GM23338 (cell line): ENCODE data around the gene SMIM33. TPM values are rescaled to one million over a fixed set of nuclear protein-coding genes. Genes with fewer than 3 reads are reported as not detected.
A peak's percentile ranks its signal among the peaks of the same experiment; 100 is the strongest.
"Not testable (repeated sequence)": the region's sequence is repeated elsewhere in the genome, so short reads cannot be mapped to it uniquely, and the experiment has no call there.

Experiments used
- ATAC-seq: fragments of 200-7000 bp; cut with Tn5 transposase; 3 replicates; pipeline ENCODE4 v1.9.1; 2020
- DNase-seq: peaks from one replicate; pipeline ENCODE4 v3.0.0-alpha.2; 2015; ENCODE audit warnings: low spot score
- H2AFZ ChIP-seq: fragments of 200-600 bp; sonication (generic); 2 replicates; pipeline ENCODE4 v1.8.0; 2016; ENCODE audit warnings: antibody characterized with exemption, mild to moderate bottlenecking, moderate library complexity
- H3F3A ChIP-seq: fragments of 200-600 bp; sonication (generic); replicated peaks from 2 replicates; pipeline ENCODE4 v1.8.0; 2017; ENCODE audit warnings: antibody characterized with exemption, mixed run types, low read depth
- H3K27ac ChIP-seq: fragments of 200-600 bp; sonication (generic); 2 replicates; pipeline ENCODE4 v1.6.1; 2016; ENCODE audit warnings: low read depth
- H3K27me3 ChIP-seq: fragments of 200-600 bp; sonication (generic); 2 replicates; pipeline ENCODE4 v1.8.0; 2016; ENCODE audit warnings: mild to moderate bottlenecking, mixed run types, moderate library complexity; ENCODE audit not compliant: insufficient read depth
- H3K36me3 ChIP-seq: fragments of 200-600 bp; sonication (generic); 2 replicates; pipeline ENCODE4 v1.8.0; 2016; ENCODE audit warnings: mild to moderate bottlenecking; ENCODE audit not compliant: insufficient read depth
- H3K4me1 ChIP-seq: fragments of 200-600 bp; sonication (generic); 2 replicates; pipeline ENCODE4 v1.8.0; 2016; ENCODE audit warnings: mild to moderate bottlenecking, moderate library complexity; ENCODE audit not compliant: insufficient read depth
- H3K4me2 ChIP-seq: fragments of 200-600 bp; sonication (generic); 2 replicates; pipeline ENCODE4 v1.7.1; 2017; ENCODE audit warnings: mixed run types
- H3K4me3 ChIP-seq: fragments of 200-600 bp; sonication (generic); 2 replicates; pipeline ENCODE4 v1.6.1; 2016; ENCODE audit warnings: mixed run types
- H3K79me2 ChIP-seq: fragments of 200-600 bp; sonication (generic); replicated peaks from 2 replicates; pipeline ENCODE4 v1.8.0; 2017; ENCODE audit warnings: mild to moderate bottlenecking; ENCODE audit not compliant: insufficient read depth
- H3K9me2 ChIP-seq: fragments of 200-600 bp; sonication (generic); 2 replicates; pipeline ENCODE4 v1.8.0; 2017; ENCODE audit not compliant: insufficient read depth
- H4K20me1 ChIP-seq: fragments of 200-600 bp; sonication (generic); replicated peaks from 2 replicates; pipeline ENCODE4 v1.8.0; 2017; ENCODE audit warnings: mild to moderate bottlenecking; ENCODE audit not compliant: insufficient read depth
- H3K27ac Mint-ChIP-seq: 2 replicates; pipeline ENCODE4 v1.8.0; 2020; ENCODE audit warnings: inconsistent platforms, mild to moderate bottlenecking, moderate library complexity, mixed read lengths
- H3K27me3 Mint-ChIP-seq: 3 replicates; pipeline ENCODE4 v1.8.0; 2022; ENCODE audit warnings: low read depth, mild to moderate bottlenecking, moderate library complexity, mixed read lengths, inconsistent platforms; ENCODE audit not compliant: insufficient read depth, poor library complexity
- H3K36me3 Mint-ChIP-seq: 3 replicates; pipeline ENCODE4 v1.8.0; 2021; ENCODE audit warnings: low read depth, mild to moderate bottlenecking, inconsistent platforms, moderate library complexity, mixed read lengths
- H3K4me1 Mint-ChIP-seq: 3 replicates; pipeline ENCODE4 v1.8.0; 2020; ENCODE audit warnings: mild to moderate bottlenecking, inconsistent platforms, mixed read lengths
- H3K4me3 Mint-ChIP-seq: 3 replicates; pipeline ENCODE4 v1.8.0; 2021; ENCODE audit warnings: moderate library complexity, mild to moderate bottlenecking, inconsistent platforms, mixed read lengths
- H3K9me3 Mint-ChIP-seq: 3 replicates; pipeline ENCODE4 v1.8.0; 2020; ENCODE audit warnings: moderate library complexity, mild to moderate bottlenecking, inconsistent platforms, mixed read lengths
- CREB1 ChIP-seq: fragments of 250-450 bp; sonication (Bioruptor Pico); IDR thresholded peaks from 2 replicates; pipeline ENCODE4 v1.5.0; 2020; ENCODE audit warnings: low read depth, mild to moderate bottlenecking, moderate library complexity
- EZH2 ChIP-seq: fragments of 200-600 bp; sonication (generic); IDR thresholded peaks from one replicate; pipeline ENCODE4 v1.8.0; 2017; ENCODE audit warnings: antibody characterized with exemption, mild to moderate bottlenecking, low read depth; ENCODE audit not compliant: unreplicated experiment
- EZH2phosphoT487 ChIP-seq: fragments of 200-600 bp; sonication (generic); IDR thresholded peaks from one replicate; pipeline ENCODE4 v1.8.1; 2018; ENCODE audit warnings: antibody characterized with exemption; ENCODE audit not compliant: unreplicated experiment
- JUNB ChIP-seq: IDR thresholded peaks from one replicate; pipeline ENCODE4 v1.6.1; 2016; ENCODE audit warnings: antibody characterized with exemption; ENCODE audit not compliant: unreplicated experiment
- NANOG ChIP-seq: IDR thresholded peaks from 2 replicates; pipeline ENCODE4 v1.6.1; 2016; ENCODE audit warnings: antibody characterized with exemption, borderline replicate concordance
- ZNF114 ChIP-seq: fragments of 250-450 bp; sonication (Bioruptor Pico); IDR thresholded peaks from 2 replicates; pipeline ENCODE4 v1.5.0; 2020; ENCODE audit warnings: mild to moderate bottlenecking, moderate library complexity
- ZNF331 ChIP-seq: fragments of 250-450 bp; sonication (Bioruptor Pico); IDR thresholded peaks from 2 replicates; pipeline ENCODE4 v1.5.0; 2020; ENCODE audit warnings: low read depth, mild to moderate bottlenecking, moderate library complexity
- polyA plus RNA-seq: library from polyadenylated mRNA; unstranded; fragments of >200 nt; fragmentation: Nextera tagmentation; extraction: Ambion mirVana; gene quantifications from 2 replicates; pipeline ENCODE4 v1.2.1, GENCODE V29; 2016
- total RNA-seq: library from RNA; depleted of rRNA; stranded (reverse); fragments of >200 nt; shearing (Covaris generic); gene quantifications from 2 replicates; pipeline ENCODE4 v1.2.3, GENCODE V29; 2014
- TF ChIP-seq, protein P1 (sequence below): IDR thresholded peaks from one replicate; pipeline ENCODE4 v1.6.1; 2018; ENCODE audit warnings: antibody characterized with exemption; ENCODE audit not compliant: unreplicated experiment

SMIM33 gene
- total and polyA plus RNA-seq, 2 experiments from 2014 or later = not detected

GRCh38 chr5:139475865-139476617, 5.2 kb downstream of the SMIM33 start:
- TF ChIP-seq EZH2 = no peak
- no peak for TF ChIP-seq ZNF331 (CRISPR knock-in tag)
- no peak for TF ChIP-seq JUNB
- TF ChIP-seq, protein P1, sequence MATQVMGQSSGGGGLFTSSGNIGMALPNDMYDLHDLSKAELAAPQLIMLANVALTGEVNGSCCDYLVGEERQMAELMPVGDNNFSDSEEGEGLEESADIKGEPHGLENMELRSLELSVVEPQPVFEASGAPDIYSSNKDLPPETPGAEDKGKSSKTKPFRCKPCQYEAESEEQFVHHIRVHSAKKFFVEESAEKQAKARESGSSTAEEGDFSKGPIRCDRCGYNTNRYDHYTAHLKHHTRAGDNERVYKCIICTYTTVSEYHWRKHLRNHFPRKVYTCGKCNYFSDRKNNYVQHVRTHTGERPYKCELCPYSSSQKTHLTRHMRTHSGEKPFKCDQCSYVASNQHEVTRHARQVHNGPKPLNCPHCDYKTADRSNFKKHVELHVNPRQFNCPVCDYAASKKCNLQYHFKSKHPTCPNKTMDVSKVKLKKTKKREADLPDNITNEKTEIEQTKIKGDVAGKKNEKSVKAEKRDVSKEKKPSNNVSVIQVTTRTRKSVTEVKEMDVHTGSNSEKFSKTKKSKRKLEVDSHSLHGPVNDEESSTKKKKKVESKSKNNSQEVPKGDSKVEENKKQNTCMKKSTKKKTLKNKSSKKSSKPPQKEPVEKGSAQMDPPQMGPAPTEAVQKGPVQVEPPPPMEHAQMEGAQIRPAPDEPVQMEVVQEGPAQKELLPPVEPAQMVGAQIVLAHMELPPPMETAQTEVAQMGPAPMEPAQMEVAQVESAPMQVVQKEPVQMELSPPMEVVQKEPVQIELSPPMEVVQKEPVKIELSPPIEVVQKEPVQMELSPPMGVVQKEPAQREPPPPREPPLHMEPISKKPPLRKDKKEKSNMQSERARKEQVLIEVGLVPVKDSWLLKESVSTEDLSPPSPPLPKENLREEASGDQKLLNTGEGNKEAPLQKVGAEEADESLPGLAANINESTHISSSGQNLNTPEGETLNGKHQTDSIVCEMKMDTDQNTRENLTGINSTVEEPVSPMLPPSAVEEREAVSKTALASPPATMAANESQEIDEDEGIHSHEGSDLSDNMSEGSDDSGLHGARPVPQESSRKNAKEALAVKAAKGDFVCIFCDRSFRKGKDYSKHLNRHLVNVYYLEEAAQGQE = no peak
- TF ChIP-seq EZH2phosphoT487 = no peak
- no peak for TF ChIP-seq NANOG
- TF ChIP-seq CREB1 = no peak
- no peak for TF ChIP-seq ZNF114 (CRISPR knock-in tag)
- no peak for ATAC-seq
- H3K27me3 Mint-ChIP-seq = peaks cover 22% of the 10 kb centered on the region
- Histone ChIP-seq H3F3A (no peaks in the 10 kb centered on the region), H4K20me1 (no peaks in the 10 kb centered on the region), H3K27me3 (no peaks in the 10 kb centered on the region), H3K27ac (no peak overlapping the region), H3K9me2 (no peaks in the 10 kb centered on the region), H2AFZ (no peak overlapping the region), H3K36me3 (no peaks in the 10 kb centered on the region), H3K4me3 (no peak overlapping the region), H3K4me1 (peaks cover 17% of the 10 kb centered on the region), H3K4me2 (no peak overlapping the region), H3K79me2 (no peaks in the 10 kb centered on the region)
- no peaks in the 10 kb centered on the region for H3K9me3 Mint-ChIP-seq
- H3K36me3 Mint-ChIP-seq = no peaks in the 10 kb centered on the region; the same call in 2 of the 3 replicates
- no peak overlapping the region for H3K27ac Mint-ChIP-seq
- no peak for DNase-seq
- H3K4me3 Mint-ChIP-seq = no peak overlapping the region
- H3K4me1 Mint-ChIP-seq = peaks cover 25% of the 10 kb centered on the region

- not testable (repeated sequence) for H3K9me3 Mint-ChIP-seq, H3K9me2 ChIP-seq, H3K79me2 ChIP-seq, H3F3A ChIP-seq, H3K36me3 ChIP-seq, H3K4me3 Mint-ChIP-seq, H3K36me3 Mint-ChIP-seq, H3K4me3 ChIP-seq, H4K20me1 ChIP-seq, DNase-seq, H3K27ac Mint-ChIP-seq, H3K4me2 ChIP-seq, H3K27me3 ChIP-seq, ATAC-seq, H3K4me1 ChIP-seq
- peaks cover 11% of the 10 kb centered on the region for H3K4me1 Mint-ChIP-seq
- H2AFZ ChIP-seq = peak overlapping the region; percentile 18; the same call in 1 of the 2 replicates
- 0 out of 2 replicates have a peak overlapping the region, but pooled peaks have one; percentile 63 for H3K27ac ChIP-seq
- peaks cover 12% of the 10 kb centered on the region for H3K27me3 Mint-ChIP-seq
These were observed 8.0 kb downstream of the SMIM33 start for GRCh38 chr5:139478657-139479423.

GRCh38 chr5:139479729-139480128, 8.9 kb downstream of the SMIM33 start:
- H3K27ac Mint-ChIP-seq, H3K4me1 ChIP-seq, H2AFZ ChIP-seq, H3K36me3 Mint-ChIP-seq, H3K79me2 ChIP-seq, H3K36me3 ChIP-seq, H4K20me1 ChIP-seq, DNase-seq, H3F3A ChIP-seq, H3K9me3 Mint-ChIP-seq, H3K4me3 Mint-ChIP-seq, H3K4me3 ChIP-seq, H3K27ac ChIP-seq, H3K27me3 ChIP-seq, H3K9me2 ChIP-seq, ATAC-seq, H3K4me2 ChIP-seq: not testable (repeated sequence)
- peaks cover 12% of the 10 kb centered on the region for H3K4me1 Mint-ChIP-seq
- H3K27me3 Mint-ChIP-seq = peaks cover 13% of the 10 kb centered on the region
